Embryonic facial prominence (tissue), 1 donor: ENCODE measurements around the gene DCXR.

Experiments
- DNase-seq: peaks from one replicate; pipeline ENCODE4 v3.0.0-alpha.2; 2016; ENCODE audit errors: extremely low spot score

Gene DCXR

GRCh38 chr17:82022981-82023446, 14.5 kb downstream of the DCXR start, which contains the start of gene LRRC45:
Gene LRRC45, plus strand, starts transcription at chr17:82023305. Its CDS starts 339 bp downstream, at chr17:82023644.
- peak; percentile 99 for DNase-seq

DNA sequence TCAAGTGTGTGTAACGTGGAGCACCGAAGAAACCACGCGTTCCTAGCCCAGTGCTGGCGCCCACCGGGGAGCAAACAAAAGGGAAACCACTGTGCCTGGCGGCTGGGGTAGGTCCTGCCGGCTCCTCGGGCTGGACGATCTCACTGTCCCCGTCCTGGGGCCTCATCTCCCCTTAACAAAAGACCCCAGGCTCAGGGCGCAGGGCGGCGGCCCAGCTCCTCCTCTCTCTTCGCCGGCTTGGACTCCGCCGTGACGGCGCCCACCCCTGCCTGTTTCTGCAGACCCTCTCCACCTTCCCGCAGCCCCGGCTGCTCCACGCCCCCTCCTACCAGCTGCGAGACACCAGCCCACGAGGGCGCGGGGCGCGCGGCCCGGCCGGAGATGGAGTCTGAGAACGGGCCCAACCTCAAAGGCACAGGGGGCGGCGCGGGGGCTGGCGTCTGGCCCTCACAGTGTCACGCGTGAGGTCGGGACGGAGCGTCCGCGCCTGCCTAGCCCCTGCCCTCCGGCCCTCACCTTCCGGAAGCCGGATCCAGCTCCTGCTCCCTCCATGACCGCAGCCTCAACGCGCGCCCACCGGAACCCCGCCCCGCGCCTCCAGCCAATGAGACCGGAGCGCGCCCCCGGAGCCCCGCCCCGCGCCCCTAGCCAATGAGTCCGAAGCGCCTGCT, 15.1 kb downstream of the DCXR start, which contains the start of gene CENPX:
TSS of gene CENPX (minus strand) at position 569 of the 671 bp plus-strand sequence. CDS start at position 552, 17 bp downstream.
- no peak for DNase-seq

GRCh38 chr17:82021900-82022309, 15.6 kb downstream of the DCXR start:
- DNase-seq: no peak

GRCh38 chr17:82021107-82021899, 16.2 kb downstream of the DCXR start:
- DNase-seq: no peak

DNA sequence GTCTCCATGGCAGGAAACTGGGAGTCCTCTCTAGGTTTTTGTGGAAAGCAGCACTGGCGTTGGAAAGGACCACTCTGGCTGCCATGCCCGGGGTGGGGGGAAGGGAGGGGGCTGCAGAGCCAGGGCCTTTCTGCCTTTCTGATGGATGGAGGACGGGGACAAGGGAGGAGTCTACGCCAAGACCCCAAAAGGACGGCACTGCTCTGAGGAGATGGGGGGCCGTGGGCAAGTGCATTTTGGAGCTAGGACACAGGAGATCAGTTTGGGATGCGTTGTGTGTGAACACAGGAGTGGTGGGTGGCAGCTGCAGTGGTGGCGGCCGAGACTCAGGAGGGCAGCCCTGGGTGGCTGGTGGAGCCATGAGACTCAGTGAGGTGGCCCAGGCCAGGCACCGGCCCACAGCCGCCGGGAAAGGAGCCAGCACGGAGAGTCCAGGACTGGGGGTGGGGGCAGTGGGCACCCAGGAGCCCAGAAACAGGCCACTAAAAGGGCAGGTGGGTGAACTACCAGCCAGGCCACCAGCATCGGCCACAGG, 16.9 kb downstream of the DCXR start:
- no peak for DNase-seq

DNA sequence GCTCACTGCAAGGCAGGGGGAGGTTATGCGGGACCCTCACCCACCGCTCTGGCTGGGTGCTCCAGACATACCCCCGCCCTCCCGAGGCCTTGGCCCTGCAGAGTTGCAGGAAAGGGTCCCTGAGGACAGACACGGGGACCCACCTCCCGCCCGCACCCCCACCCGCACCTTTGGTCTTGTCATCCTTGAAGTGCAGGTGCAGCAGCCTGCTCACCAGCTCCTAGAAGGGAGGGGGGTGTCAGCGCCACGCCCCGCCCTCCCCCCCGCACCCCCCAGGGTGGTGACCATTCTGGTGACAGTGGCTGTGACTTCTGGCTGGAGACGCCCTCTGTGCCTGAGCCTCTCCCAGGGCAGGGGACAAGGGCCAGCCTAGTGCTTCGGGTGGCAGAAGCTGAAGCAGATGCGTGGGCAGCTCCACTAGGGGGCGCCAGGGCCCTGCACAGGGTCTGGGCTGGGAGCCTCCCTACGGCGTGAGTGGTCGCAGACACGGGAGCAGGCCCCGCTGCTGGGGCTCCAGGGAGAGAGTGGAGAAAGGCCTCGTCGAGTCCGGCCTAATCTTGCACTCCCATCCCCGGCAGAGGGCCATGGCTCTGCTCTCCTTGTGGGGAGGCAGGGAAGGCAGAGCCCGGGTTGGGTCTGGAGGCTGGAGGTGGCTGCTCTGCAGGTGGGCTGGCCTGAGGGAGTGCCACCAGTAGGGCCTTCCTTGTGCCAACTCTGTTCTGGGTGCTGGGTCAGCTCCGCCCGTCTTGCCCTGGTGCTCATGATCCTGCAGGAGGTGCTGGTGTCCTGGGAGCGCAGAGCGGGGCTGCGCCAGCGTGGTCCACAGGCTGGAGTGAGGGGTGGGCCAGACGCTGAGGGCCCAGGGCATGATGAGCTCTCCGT, 17.6 kb downstream of the DCXR start:
- DNase-seq: no peak

GRCh38 chr17:82018989-82019689, 18.4 kb downstream of the DCXR start:
- DNase-seq: no peak

DNA sequence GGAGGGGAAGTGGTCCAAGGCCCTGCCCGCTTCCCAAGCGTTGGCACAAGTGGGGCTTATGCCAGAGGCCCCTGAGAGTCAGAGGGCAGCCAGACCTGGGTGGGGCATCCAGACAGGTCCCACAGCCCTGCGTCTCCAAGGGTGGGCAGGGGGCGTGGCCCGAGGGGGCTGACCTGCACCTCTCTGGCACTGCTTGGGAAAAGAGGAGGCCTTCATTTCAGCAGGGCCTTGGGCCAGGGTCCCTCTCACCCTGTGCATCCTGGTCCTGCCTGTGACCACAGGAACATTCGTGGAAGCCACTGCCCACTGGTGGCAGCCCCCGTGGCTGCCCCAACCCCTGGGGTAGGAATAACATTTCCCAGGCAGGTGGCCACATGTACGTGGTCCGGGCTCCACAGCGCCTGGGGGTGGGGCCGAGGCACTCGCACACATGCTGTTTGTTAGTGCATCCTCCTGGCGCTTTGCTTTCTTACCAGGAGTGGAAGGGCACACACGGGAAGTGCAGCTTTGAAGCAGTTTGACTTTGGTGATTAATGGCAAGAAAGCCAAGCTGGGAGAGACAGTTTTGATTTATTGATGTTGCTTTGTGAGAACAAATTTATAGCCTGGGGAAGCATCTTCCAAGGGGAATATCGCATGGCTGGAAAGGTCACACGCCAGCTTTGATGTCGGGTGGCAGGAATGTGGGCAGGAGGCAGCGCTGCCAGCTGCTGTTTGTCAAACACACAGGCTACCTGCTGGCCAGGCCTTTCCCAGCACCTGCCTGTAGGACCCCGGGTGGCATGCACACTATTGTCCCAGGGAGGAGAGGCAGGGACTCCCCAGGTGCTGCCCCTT, 19.1 kb downstream of the DCXR start:
- no peak for DNase-seq

DNA sequence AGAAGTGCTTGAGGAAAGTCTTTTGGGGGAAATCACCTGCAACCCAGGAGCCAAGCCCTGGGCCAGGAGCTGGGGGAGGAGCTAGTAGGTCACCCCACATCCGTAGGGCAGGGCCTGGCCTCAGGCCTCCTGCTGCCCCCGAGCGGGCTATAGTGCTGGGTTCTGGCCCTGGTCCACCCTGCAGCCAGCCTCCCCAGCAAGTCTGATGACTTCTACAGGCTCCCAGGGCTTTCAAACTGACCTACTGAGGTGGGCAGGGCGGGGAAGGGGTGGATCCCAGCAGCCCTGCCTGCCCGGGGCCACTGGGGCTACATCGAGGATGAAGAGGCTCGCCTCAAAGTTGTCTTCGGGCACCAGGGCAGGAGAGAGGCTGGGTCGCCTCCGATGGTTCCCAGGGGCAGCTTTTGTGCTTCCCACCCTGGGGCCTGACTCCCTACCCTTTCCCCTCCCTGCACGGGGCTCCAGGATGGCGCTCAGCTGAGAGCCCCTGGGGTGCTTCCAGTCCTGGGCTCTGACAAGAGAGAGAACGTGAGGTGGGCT, 19.8 kb downstream of the DCXR start:
- DNase-seq: no peak

DNA sequence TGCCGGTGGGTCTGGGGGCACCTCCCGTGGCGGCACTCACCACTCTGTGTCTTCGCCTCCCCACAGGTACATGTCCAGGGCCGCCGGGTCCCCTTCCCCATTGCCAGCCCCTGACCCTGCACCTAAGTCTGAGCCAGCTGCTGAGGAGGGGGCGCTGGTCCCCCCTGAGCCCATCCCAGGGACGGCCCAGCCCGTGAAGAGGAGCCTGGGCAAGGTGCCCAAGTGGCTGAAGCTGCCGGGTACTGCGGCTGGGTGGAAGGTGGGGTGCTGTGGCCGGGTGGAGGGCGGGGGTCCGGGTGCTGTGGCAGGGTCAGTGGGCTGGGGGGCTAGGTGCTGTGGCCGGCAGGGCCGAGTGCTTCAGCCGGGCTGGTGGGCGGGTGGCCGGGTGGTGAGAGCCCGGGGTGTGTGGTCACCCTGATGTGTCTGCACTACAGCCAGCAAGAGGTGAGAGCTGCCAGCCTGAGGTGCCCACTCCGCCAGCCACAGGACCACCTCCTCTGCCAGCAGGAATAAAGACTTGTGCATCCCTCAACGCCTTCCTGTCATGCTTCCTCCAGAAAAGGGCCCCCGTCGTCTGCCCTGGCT, 20.5 kb downstream of the DCXR start:
- no peak for DNase-seq

DNA sequence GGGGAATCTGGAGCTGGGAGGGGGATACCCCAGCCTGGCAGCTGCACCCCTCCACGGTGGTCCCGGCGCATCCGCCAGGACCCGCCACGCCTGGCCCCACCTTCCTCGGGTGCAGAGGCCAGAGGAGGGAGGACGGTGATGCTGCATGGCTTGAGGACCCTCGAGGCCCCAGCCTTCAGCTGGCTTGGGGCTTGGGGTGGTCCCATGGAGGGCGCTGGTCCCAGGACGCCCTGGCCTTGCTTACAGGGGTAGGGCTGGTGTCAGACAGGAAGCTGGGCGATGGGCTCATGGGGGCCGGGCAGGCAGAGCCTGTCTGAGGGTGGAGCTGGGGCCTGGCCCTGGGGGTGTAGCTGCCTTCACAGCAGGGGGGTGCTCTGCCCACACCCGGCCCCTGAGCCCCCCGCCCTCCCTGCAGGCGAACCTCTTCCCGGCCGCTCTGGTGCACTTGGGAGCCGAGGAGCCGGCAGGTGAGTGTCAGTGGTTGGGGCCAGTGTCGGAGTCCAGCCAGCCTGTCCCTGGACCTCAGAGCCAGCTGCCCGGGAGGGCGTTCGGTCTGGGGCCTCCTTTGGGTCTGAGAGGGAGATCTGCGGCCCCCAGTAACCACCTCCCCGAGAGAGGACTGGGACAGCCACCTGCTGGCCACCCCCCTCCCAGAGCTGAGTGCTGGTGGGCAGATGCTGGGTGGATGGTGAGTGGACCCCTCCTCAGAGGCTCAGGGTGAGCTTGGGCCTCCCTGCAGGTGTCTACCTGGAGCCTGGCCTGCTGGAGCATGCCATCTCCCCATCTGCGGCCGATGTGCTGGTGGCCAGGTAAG, 21.2 kb downstream of the DCXR start:
- DNase-seq: no peak

DNA sequence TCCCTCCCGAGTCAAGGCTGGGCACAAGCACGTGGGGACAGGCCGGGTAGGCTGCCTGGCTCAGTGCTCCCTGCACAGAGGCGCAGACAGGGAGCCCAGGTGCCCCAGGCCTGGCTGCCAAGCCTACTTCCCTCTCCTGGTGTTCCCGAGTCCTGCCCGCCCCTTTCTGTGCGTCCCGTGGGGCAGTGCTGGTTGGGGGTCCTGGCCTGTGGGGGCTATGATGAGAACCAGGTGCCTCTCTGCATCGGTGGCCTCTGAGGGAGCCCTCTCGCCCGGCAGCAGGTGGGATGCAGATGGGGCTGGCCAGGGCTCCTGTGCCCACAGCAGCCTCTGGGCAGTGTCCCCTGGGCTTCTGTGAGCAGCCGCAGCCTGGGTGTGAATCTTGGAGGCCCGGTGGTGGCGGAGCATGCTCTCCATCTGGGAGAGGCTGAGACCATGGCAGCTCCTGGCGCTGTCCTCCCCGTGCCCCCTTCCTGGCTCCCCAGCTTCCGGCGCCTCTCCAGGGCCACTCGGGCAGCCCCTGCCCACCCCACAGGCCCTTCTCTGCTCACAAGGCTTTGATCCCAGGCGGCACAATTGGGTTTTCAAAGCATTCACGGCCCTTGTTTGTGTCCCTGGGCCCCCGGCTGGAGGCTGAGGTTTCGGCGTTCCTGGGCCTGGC, 22.1 kb downstream of the DCXR start:
- no peak for DNase-seq

DNA sequence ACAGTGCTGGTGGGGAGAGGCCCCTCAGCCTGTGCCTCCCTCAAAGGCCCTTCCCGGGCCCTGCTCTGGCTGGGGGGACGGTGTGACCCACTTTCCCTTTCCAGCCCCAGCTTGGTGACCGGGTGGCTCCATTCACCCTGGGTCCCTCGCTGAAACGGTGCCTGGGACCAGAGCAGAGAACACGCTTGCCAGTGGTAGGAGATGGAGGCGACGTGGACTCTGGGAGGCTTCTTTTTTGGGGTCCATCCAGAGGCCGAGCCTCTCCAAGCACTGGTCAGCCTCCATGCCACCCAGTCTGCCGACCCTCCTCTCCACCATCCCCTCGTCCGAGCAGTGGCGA, 22.6 kb downstream of the DCXR start:
- no peak for DNase-seq

DNA sequence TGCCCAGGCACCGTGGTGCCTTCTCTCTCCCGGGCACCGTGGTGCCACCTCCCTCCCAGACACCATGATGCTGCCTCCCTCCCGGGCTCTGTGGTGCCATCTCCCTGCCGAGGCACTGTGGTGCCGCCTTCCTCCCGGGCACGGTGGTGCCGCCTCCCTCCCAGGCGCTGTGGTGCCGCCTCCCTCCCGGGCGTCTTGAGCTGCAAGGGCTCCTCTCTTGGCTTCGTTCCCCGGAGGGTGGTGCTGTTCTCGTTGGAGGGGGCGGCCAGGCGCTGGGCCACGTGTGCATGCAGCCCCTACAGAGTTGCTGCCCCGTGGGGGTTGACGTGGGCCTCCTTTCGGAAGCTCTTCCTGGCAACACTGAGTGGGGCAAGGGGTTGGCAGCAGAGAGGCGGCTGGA, 23.1 kb downstream of the DCXR start:
- no peak for DNase-seq

DNA sequence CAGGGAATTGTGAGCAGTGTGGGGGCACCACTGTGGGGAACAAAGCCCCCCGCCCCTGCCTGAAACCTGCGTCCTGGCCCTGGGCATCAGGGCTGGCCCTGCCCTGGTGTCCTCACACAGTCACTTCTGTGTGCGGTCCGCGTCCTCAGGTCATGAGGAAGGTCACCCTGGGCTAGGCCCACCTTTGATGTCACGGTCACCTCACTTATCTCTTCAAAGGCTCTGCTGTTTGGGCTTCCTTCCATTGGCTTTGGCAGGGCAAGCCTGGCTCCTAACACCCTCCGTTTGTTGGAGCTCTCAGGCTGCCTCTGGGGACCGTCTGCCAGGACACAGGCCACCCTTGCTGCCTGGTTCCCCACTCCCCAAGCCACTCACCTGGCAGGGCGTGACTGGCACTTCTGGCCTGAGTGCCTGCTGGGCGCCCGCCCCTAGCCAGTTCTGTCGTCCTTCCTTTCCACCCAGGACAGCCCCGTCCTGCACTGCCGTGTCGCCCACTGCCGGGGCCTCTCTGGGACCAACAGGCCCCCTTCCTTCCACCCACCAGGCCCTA, 23.6 kb downstream of the DCXR start:
- DNase-seq: no peak

- DNase-seq: no peak
Observed at GRCh38 chr17:82013341-82013740, 24.2 kb downstream of the DCXR start.

GRCh38 chr17:82012640-82013295, 24.7 kb downstream of the DCXR start:
- no peak for DNase-seq
